GM12878 (cell line): Measurements from ENCODE around the gene MARCHF9. TPM values are rescaled to one million over a fixed set of nuclear protein-coding genes. Genes with fewer than 3 reads are reported as not detected.

Experiments used
- CBX3 ChIP-seq: fragments of 200-600 bp; sonication (generic); IDR thresholded peaks from 2 replicates; pipeline ENCODE4 v1.6.1; 2016; ENCODE audit warnings: low read depth, borderline replicate concordance
- polyA plus RNA-seq, 11 experiments: library from polyadenylated mRNA; depleted of rRNA in 4 of 11; unstranded in 6 of 11; stranded (reverse) in 5 of 11; fragments of >200 nt; fragmentation: Nextera tagmentation in 4 of 11; fragmentation: Illumina TruSeq in 1 of 11; extraction: Ambion mirVana in 4 of 11; extraction: Trizol in 1 of 11; gene quantifications; 1 replicate in 1 of 11; 2 replicates in 10 of 11; pipeline versions ENCODE4 v1.2.1 to v1.2.3, GENCODE V29; 2011 to 2016; ENCODE audit warnings: inconsistent platforms in 2 of 11, missing spikeins in 2 of 11, low read depth in 1 of 11
- total RNA-seq, 4 experiments: library from RNA; depleted of rRNA in 3 of 4; stranded (reverse); fragments of >200 nt in 3 of 4; fragmentation: Illumina TruSeq in 1 of 4; extraction: Trizol in 1 of 4; gene quantifications; 2 replicates each; pipeline versions ENCODE4 v1.2.1 to v1.2.3, GENCODE V29; 2013 to 2021
- TF ChIP-seq, protein P1 (sequence below): fragments of 450-650 bp; formaldehyde crosslinking; IDR thresholded peaks from 2 replicates; pipeline ENCODE4 v1.4.0; 2022; ENCODE audit warnings: mild to moderate bottlenecking, moderate library complexity
- TF ChIP-seq, protein P2 (sequence below): fragments of 450-650 bp; conservative IDR thresholded peaks from 2 replicates; pipeline ENCODE4 v1.6.1; 2017; ENCODE audit warnings: mild to moderate bottlenecking, moderate library complexity

MARCHF9 gene
- total and polyA plus RNA-seq, 10 of the 15 experiments (the other 5 are each of a cell fraction or from before 2014, with no cell fraction given), result 2.4 to 29.3 (median 13.0) TPM

DNA sequence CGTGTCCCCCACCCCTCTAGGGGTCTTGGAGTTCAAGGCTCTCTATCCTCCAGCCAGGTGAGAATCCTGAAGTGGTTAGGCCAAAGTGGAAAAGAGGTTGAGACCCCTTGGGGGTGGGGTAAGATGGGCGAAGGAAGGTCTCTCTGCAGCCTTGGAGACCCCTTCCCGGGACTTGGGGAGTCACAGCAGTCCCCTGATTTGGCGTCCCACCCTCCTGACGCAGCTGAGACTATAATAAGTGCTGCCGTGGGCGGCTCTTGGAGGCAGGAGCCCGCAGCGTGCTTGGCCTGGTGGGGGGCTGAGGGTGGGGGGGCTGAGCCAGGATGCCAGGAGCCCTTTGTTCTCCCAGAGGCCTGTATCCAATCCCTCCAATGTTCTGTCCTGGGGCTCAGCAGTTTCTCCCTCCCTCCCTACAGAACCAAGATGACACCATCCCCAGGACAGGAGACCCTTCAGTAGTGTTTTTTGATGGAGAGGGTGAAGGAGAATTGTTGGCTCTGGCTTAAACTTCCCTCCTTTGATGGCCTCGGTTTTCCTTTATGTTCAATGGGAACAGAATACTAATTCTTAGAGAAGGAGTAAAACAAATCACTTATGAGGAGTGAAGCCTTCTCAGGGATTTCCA lies 14.9 kb upstream of the MARCHF9 start (continued):
- TF ChIP-seq, protein P1, sequence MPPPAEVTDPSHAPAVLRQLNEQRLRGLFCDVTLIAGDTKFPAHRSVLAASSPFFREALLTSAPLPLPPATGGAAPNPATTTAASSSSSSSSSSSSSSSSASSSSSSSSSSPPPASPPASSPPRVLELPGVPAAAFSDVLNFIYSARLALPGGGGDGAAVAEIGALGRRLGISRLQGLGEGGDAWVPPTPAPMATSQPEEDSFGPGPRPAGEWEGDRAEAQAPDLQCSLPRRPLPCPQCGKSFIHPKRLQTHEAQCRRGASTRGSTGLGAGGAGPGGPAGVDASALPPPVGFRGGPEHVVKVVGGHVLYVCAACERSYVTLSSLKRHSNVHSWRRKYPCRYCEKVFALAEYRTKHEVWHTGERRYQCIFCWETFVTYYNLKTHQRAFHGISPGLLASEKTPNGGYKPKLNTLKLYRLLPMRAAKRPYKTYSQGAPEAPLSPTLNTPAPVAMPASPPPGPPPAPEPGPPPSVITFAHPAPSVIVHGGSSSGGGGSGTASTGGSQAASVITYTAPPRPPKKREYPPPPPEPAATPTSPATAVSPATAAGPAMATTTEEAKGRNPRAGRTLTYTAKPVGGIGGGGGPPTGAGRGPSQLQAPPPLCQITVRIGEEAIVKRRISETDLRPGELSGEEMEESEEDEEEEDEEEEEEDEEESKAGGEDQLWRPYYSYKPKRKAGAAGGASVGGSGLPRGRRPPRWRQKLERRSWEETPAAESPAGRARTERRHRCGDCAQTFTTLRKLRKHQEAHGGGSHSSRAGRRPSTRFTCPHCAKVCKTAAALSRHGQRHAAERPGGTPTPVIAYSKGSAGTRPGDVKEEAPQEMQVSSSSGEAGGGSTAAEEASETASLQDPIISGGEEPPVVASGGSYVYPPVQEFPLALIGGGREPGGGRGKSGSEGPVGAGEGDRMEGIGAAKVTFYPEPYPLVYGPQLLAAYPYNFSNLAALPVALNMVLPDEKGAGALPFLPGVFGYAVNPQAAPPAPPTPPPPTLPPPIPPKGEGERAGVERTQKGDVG (CRISPR knock-in tag), result no peak
- no peak for TF ChIP-seq CBX3
- TF ChIP-seq, protein P2, sequence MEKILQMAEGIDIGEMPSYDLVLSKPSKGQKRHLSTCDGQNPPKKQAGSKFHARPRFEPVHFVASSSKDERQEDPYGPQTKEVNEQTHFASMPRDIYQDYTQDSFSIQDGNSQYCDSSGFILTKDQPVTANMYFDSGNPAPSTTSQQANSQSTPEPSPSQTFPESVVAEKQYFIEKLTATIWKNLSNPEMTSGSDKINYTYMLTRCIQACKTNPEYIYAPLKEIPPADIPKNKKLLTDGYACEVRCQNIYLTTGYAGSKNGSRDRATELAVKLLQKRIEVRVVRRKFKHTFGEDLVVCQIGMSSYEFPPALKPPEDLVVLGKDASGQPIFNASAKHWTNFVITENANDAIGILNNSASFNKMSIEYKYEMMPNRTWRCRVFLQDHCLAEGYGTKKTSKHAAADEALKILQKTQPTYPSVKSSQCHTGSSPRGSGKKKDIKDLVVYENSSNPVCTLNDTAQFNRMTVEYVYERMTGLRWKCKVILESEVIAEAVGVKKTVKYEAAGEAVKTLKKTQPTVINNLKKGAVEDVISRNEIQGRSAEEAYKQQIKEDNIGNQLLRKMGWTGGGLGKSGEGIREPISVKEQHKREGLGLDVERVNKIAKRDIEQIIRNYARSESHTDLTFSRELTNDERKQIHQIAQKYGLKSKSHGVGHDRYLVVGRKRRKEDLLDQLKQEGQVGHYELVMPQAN, result no peak
